Mammary epithelial cell (primary cell): ENCODE measurements around the gene PROX1.

Source experiments
- EZH2 ChIP-seq: IDR thresholded peaks from 2 replicates; pipeline ENCODE4 v1.6.1; 2012; ENCODE audit warnings: low read length, inconsistent platforms, borderline replicate concordance
- TF ChIP-seq, protein P1 (sequence below), 2 donors: IDR thresholded peaks in 1 of 2; conservative IDR thresholded peaks in 1 of 2; 2 replicates each; pipeline ENCODE4 v1.5.1; 2011 to 2012; ENCODE audit warnings: inconsistent platforms in 2 of 2, low read length in 2 of 2, mild to moderate bottlenecking in 2 of 2, control low read depth in 1 of 2, low read depth in 1 of 2; ENCODE audit not compliant: insufficient read depth in 1 of 2; ENCODE audit errors: extremely low read depth in 1 of 2

DNA sequence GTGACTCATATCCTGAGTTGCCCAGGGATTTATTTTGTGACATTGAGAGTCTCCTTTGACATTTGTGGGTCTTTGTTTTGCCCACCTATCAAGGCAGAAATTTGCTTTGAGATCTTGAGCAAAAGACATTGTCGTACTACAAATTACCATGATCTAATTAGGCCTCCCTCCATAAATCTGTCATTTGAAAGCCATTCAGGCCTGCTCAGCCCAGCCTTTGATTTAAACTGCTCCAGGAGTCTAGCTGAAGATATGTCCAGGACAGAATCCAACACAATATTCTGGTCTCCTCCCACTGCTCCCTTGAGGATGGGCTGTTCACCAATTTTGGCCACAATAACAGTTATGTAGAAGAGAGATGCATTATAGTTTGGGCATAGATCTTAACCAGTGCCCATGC is 86.7 kb downstream of the PROX1 start:
- TF ChIP-seq, protein P1, sequence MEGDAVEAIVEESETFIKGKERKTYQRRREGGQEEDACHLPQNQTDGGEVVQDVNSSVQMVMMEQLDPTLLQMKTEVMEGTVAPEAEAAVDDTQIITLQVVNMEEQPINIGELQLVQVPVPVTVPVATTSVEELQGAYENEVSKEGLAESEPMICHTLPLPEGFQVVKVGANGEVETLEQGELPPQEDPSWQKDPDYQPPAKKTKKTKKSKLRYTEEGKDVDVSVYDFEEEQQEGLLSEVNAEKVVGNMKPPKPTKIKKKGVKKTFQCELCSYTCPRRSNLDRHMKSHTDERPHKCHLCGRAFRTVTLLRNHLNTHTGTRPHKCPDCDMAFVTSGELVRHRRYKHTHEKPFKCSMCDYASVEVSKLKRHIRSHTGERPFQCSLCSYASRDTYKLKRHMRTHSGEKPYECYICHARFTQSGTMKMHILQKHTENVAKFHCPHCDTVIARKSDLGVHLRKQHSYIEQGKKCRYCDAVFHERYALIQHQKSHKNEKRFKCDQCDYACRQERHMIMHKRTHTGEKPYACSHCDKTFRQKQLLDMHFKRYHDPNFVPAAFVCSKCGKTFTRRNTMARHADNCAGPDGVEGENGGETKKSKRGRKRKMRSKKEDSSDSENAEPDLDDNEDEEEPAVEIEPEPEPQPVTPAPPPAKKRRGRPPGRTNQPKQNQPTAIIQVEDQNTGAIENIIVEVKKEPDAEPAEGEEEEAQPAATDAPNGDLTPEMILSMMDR (conservative IDR thresholded peaks at IDR 0.05 in 1 of 2, IDR thresholded peaks at IDR 0.05 in 1 of 2; ENCODE audit: extremely low read depth in 1 of 2, insufficient read depth in 1 of 2, low read depth in 1 of 2, low read length in 2 of 2): no peak
- TF ChIP-seq EZH2: no peak
